Spinal cord (tissue), 10 donors: ENCODE measurements around the gene CNTRL. TPM values are rescaled to one million over a fixed set of nuclear protein-coding genes. Genes with fewer than 3 reads are reported as not detected.
A peak's percentile ranks its signal among the peaks of the same experiment; 100 is the strongest.
"Not testable (repeated sequence)": the region's sequence is repeated elsewhere in the genome, so short reads cannot be mapped to it uniquely, and the experiment has no call there.

Source experiments
- DNase-seq, 6 donors: peaks; one replicate each; pipeline versions ENCODE4 v3.0.0 to v3.0.0-alpha.2; 2013 to 2015; ENCODE audit warnings: low spot score in 6 of 6, low read depth in 4 of 6
- H3K27ac ChIP-seq: one replicate; pipeline ENCODE4 v1.5.1; 2013; ENCODE audit warnings: low read depth, low read length, control low read depth
- H3K27me3 ChIP-seq: one replicate; pipeline ENCODE4 v1.6.1; 2013; ENCODE audit warnings: low read length; ENCODE audit not compliant: control insufficient read depth, insufficient read depth
- H3K36me3 ChIP-seq: one replicate; pipeline ENCODE4 v1.6.1; 2013; ENCODE audit warnings: low read length; ENCODE audit not compliant: control insufficient read depth, insufficient read depth
- H3K4me1 ChIP-seq: one replicate; pipeline ENCODE4 v1.6.1; 2013; ENCODE audit warnings: low read length; ENCODE audit not compliant: control insufficient read depth, insufficient read depth
- H3K4me3 ChIP-seq: one replicate; pipeline ENCODE4 v1.5.1; 2013; ENCODE audit warnings: low read depth, low read length, control low read depth
- H3K9me3 ChIP-seq: one replicate; pipeline ENCODE4 v1.6.1; 2013; ENCODE audit warnings: low read length; ENCODE audit not compliant: control insufficient read depth, insufficient read depth
- WGBS: methylation state at CpG from one replicate; pipeline ENCODE4 v1.1.5; 2013; ENCODE audit warnings: missing lambda C conversion rate; ENCODE audit not compliant: insufficient coverage; 5-methylcytosine and 5-hydroxymethylcytosine counted together
- polyA plus RNA-seq, 2 donors: library from polyadenylated mRNA; unstranded; fragments of 120-200 nt; gene quantifications; one replicate each; pipeline ENCODE4 v1.2.1, GENCODE V29; 2013; ENCODE audit not compliant: insufficient read length in 2 of 2
- total RNA-seq, 2 donors: library from RNA; depleted of rRNA in 1 of 2; stranded (reverse); fragments of 120-200 nt in 1 of 2; fragments of >200 nt in 1 of 2; gene quantifications; one replicate each; pipeline versions ENCODE4 v1.2.3 to v1.2.4, GENCODE V29; 2013 to 2014
- donor health status: healthy.

CNTRL gene
- total and polyA plus RNA-seq, 4 donors, result 17.2 to 24.6 (median 20.6) TPM

- not testable (repeated sequence) for H3K4me3 ChIP-seq, H3K36me3 ChIP-seq, H3K9me3 ChIP-seq, H3K27ac ChIP-seq, H3K27me3 ChIP-seq, DNase-seq, H3K4me1 ChIP-seq
- no CpG with 5 or more reads among the region's 6 CpGs for WGBS
Observed at GRCh38 chr9:121090743-121091142, 16.0 kb downstream of the CNTRL start.

- Histone ChIP-seq H3K27ac (no peak overlapping the region), H3K27me3 (no peaks in the 10 kb centered on the region), H3K4me3 (no peak overlapping the region), H3K36me3 (peaks cover 10% of the 10 kb centered on the region), H3K9me3 (no peaks in the 10 kb centered on the region), H3K4me1 (no peaks in the 10 kb centered on the region)
- no peak for DNase-seq
Observed at GRCh38 chr9:121095057-121095456, 20.3 kb downstream of the CNTRL start.

- Histone ChIP-seq H3K9me3 (peaks cover 1% of the 10 kb centered on the region), H3K36me3 (peaks cover 10% of the 10 kb centered on the region), H3K4me1 (no peaks in the 10 kb centered on the region), H3K27me3 (no peaks in the 10 kb centered on the region), H3K27ac (no peak overlapping the region), H3K4me3 (no peak overlapping the region)
- no peak for DNase-seq
- WGBS, result 90% methylated on average over 5 of the region's 5 CpGs
Observed at GRCh38 chr9:121098567-121099198, 23.9 kb downstream of the CNTRL start.

GRCh38 chr9:121104054-121104453 is 29.3 kb downstream of the CNTRL start:
- 100% methylated on average over 1 of the region's 5 CpGs for WGBS
- not testable (repeated sequence) for H3K27ac ChIP-seq, H3K27me3 ChIP-seq, H3K9me3 ChIP-seq, DNase-seq, H3K4me1 ChIP-seq, H3K4me3 ChIP-seq, H3K36me3 ChIP-seq

GRCh38 chr9:121105531-121105930 is 30.8 kb downstream of the CNTRL start:
- 88% methylated on average over 2 of the region's 2 CpGs for WGBS
- Histone ChIP-seq H3K27me3 (no peaks in the 10 kb centered on the region), H3K27ac (no peak overlapping the region), H3K9me3 (peaks cover 1% of the 10 kb centered on the region), H3K36me3 (peaks cover 5% of the 10 kb centered on the region), H3K4me1 (no peaks in the 10 kb centered on the region), H3K4me3 (no peak overlapping the region)
- DNase-seq, result no peak

GRCh38 chr9:121107029-121107428 is 32.3 kb downstream of the CNTRL start:
- H3K4me1 ChIP-seq, result no peaks in the 10 kb centered on the region
- H3K36me3 ChIP-seq, result peaks cover 5% of the 10 kb centered on the region
- no peaks in the 10 kb centered on the region for H3K9me3 ChIP-seq
- DNase-seq, result no peak
- no CpG with 5 or more reads among the region's 1 CpG for WGBS
- no peaks in the 10 kb centered on the region for H3K27me3 ChIP-seq
- no peak overlapping the region for H3K27ac ChIP-seq
- H3K4me3 ChIP-seq, result no peak overlapping the region

GRCh38 chr9:121107881-121108280 is 33.1 kb downstream of the CNTRL start:
- no CpG with 5 or more reads among the region's 1 CpG for WGBS
- no peak for DNase-seq
- Histone ChIP-seq H3K27me3 (no peaks in the 10 kb centered on the region), H3K9me3 (no peaks in the 10 kb centered on the region), H3K4me3 (no peak overlapping the region), H3K27ac (no peak overlapping the region), H3K4me1 (no peaks in the 10 kb centered on the region), H3K36me3 (peaks cover 5% of the 10 kb centered on the region)

- Histone ChIP-seq H3K4me1 (no peaks in the 10 kb centered on the region), H3K27me3 (no peaks in the 10 kb centered on the region), H3K36me3 (no peaks in the 10 kb centered on the region), H3K27ac (no peak overlapping the region), H3K4me3 (no peak overlapping the region), H3K9me3 (no peaks in the 10 kb centered on the region)
- WGBS, result no CpG with 5 or more reads among the region's 1 CpG
- no peak for DNase-seq
Observed at GRCh38 chr9:121115466-121115865, 40.7 kb downstream of the CNTRL start.

DNA sequence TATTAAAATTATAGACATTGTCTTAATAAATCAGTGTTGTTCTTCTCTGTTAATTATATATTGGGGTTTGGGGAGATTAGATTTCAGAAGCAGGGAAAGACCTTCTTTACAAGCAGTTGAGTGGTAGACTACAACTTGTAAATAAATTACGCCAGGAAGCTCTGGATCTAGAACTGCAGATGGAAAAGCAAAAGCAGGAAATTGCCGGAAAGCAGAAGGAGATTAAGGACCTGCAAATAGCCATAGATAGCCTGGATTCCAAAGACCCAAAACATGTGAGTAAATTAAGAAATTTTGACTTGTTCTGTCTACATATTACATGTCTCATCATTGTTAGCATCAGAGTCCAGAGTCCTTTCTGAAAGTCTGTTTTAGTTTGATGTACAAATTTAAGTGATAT is 43.5 kb downstream of the CNTRL start:
- Histone ChIP-seq H3K4me1 (no peaks in the 10 kb centered on the region), H3K27me3 (no peaks in the 10 kb centered on the region), H3K4me3 (no peak overlapping the region), H3K27ac (no peak overlapping the region), H3K36me3 (no peaks in the 10 kb centered on the region), H3K9me3 (no peaks in the 10 kb centered on the region)
- no peak for DNase-seq
- 90% methylated on average over 2 of the region's 2 CpGs for WGBS

- peaks cover 3% of the 10 kb centered on the region for H3K36me3 ChIP-seq
- no CpG with 5 or more reads among the region's 2 CpGs for WGBS
- H3K4me3 ChIP-seq, result no peak overlapping the region
- H3K4me1 ChIP-seq, result no peaks in the 10 kb centered on the region
- no peak overlapping the region for H3K27ac ChIP-seq
- no peaks in the 10 kb centered on the region for H3K9me3 ChIP-seq
- H3K27me3 ChIP-seq, result no peaks in the 10 kb centered on the region
- DNase-seq, result peak in 1 of 6 donors; percentile 32
Observed at GRCh38 chr9:121120386-121120785, 45.6 kb downstream of the CNTRL start.
